Subcutaneous adipose tissue (tissue), 4 donors: Measurements from ENCODE around the gene RANBP9. TPM values are rescaled to one million over a fixed set of nuclear protein-coding genes. Genes with fewer than 3 reads are reported as not detected.

Experiments
- CTCF ChIP-seq: fragments of 450-650 bp; IDR thresholded peaks from one replicate; pipeline ENCODE4 v1.5.1; 2016; ENCODE audit warnings: low read depth, mild to moderate bottlenecking, control low read depth, antibody characterized with exemption, moderate library complexity
- total RNA-seq, 4 donors: library from RNA; depleted of rRNA; stranded (reverse); fragments of >200 nt; gene quantifications; one replicate each; pipeline ENCODE4 v1.1.0, GENCODE V29; 2016

The RANBP9 gene
- total RNA-seq, 4 donors from 2014 or later: 35.2 to 63.3 (median 52.1) TPM

- TF ChIP-seq CTCF: no peak
Observed at GRCh38 chr6:13741365-13741764, 29.7 kb upstream of the RANBP9 start.

- no peak for TF ChIP-seq CTCF
Observed at GRCh38 chr6:13735031-13735430, 23.4 kb upstream of the RANBP9 start.

- TF ChIP-seq CTCF: no peak
Observed at GRCh38 chr6:13733178-13733887, 21.7 kb upstream of the RANBP9 start.

- TF ChIP-seq CTCF: no peak
Observed at GRCh38 chr6:13730704-13731103, 19.1 kb upstream of the RANBP9 start.

GRCh38 chr6:13729891-13730290 lies 18.3 kb upstream of the RANBP9 start:
- TF ChIP-seq CTCF: no peak

GRCh38 chr6:13725570-13725969 lies 13.9 kb upstream of the RANBP9 start:
- no peak for TF ChIP-seq CTCF

GRCh38 chr6:13725052-13725451 lies 13.4 kb upstream of the RANBP9 start:
- TF ChIP-seq CTCF: no peak
